GM18873 (cell line): Measurements from ENCODE around the gene CERS1.

Source experiments
- ATAC-seq: cut with Tn5 transposase; IDR thresholded peaks from one replicate; pipeline ENCODE4 v1.9.1; 2021; ENCODE audit warnings: mild to moderate bottlenecking, moderate library complexity, moderate number of reproducible peaks; ENCODE audit not compliant: unreplicated experiment, low FRiP score

Gene CERS1

DNA sequence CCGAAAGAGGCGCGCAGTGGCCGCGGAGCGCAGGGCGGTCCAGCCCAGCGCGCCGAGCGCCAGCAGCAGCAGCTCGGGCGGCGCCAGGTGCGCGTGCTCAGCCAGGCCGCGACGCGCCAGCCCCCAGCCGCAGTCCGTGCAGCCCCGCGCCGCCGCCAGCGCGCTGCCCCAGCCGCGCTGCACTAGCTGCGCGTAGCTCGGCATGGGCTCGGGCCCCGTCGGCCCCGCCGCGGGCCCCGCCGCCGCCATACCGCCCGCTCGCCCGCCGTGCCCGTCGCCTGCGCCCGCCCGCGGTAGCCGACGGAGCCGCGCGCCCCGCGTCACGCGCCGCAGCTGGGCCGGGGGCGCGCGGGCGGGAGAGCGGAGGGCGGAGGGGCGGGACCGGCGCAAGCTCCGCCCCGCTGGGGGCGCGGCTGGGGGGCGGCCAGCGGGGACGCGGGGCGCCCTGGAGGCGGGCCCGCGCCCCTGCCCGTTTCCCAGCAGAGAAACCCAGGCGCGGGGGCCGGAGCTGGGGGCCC, at the start of gene CERS1:
Gene CERS1, minus strand, starts transcription at position 335 of the 518 bp plus-strand sequence. Its CDS starts 86 bp downstream, at position 249.
- no peak for ATAC-seq

GRCh38 chr19:18945297-18945696, 49.3 kb upstream of the CERS1 start:
- no peak for ATAC-seq

DNA sequence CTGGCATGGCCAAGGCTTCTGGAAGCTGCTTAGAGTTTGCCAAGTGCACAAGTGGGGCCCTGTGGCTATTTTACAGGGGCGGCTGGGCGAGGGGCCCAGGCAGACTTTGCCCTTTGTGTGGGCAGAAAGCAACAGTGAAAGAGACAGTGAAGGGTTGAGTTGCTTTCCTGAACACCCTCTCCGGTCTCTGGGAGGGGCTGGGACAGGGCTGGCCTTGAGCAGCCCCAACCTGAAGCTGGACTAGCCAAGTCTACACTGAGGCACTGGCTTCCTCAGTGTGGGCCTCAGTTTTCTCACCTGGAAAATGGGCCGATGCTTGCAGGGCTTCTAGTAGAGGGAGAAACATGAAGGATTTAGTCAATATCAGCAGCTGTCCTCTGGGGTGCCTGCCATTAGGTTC, 47.5 kb upstream of the CERS1 start:
- no peak for ATAC-seq

- ATAC-seq, result no peak
Measured at GRCh38 chr19:18942692-18943091, 46.7 kb upstream of the CERS1 start.

- no peak for ATAC-seq
Measured at GRCh38 chr19:18941628-18942354, 45.8 kb upstream of the CERS1 start.

GRCh38 chr19:18940769-18941627, 45.0 kb upstream of the CERS1 start, which contains the start of gene HOMER3:
TSS of gene HOMER3 (minus strand) at chr19:18941217. CDS start at chr19:18938982, 2,235 bp downstream.
- no peak for ATAC-seq

GRCh38 chr19:18939922-18940768, 44.2 kb upstream of the CERS1 start:
- no peak for ATAC-seq

- no peak for ATAC-seq
Measured at GRCh38 chr19:18939163-18939562, 43.2 kb upstream of the CERS1 start.

DNA sequence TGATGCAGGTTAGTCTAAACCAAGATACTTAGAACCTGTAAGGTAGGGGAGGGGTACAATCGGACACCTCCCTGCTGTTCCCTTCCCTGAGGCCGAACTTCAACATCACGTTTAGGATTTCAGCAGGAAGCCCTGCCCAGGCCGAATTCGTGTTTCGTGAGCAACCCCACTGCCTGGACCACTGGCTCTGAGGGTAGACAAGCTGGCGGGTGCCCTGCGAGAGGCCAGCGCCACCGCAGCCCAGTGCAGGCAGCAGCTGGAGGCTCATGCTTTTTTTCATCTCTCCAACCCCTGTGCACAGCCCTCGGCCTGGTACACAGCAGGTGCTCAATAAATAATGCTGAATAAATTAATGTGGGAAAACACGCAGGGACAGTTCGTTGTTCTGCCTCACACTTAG, 37.3 kb upstream of the CERS1 start:
- ATAC-seq, result no peak

- no peak for ATAC-seq
Measured at GRCh38 chr19:18932216-18932841, 36.4 kb upstream of the CERS1 start.

GRCh38 chr19:18931316-18932162, 35.6 kb upstream of the CERS1 start:
- no peak for ATAC-seq

DNA sequence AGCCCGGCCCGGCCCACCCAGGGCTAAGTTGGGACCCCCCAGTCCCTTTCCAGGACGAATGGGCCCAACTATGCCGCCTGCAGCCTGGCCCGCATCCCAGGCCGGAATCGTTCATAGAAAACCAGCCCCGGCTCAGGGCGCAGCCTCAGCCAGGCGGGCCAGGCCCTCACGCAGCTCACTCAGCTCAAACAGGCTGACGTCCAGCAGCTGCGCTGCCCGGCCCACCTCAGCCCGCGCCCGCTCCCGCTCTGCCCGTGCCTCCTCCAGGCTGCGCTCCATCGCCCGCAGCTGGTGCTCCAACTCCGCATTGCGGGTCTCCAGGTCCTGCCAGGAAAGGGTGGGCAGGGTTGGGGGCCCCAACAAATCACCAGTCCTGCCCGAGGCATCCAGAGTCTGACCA, 33.4 kb upstream of the CERS1 start:
- ATAC-seq, result no peak

- no peak for ATAC-seq
Measured at GRCh38 chr19:18928018-18928805, 32.3 kb upstream of the CERS1 start.

- ATAC-seq, result no peak
Measured at GRCh38 chr19:18924684-18925213, 28.8 kb upstream of the CERS1 start.

DNA sequence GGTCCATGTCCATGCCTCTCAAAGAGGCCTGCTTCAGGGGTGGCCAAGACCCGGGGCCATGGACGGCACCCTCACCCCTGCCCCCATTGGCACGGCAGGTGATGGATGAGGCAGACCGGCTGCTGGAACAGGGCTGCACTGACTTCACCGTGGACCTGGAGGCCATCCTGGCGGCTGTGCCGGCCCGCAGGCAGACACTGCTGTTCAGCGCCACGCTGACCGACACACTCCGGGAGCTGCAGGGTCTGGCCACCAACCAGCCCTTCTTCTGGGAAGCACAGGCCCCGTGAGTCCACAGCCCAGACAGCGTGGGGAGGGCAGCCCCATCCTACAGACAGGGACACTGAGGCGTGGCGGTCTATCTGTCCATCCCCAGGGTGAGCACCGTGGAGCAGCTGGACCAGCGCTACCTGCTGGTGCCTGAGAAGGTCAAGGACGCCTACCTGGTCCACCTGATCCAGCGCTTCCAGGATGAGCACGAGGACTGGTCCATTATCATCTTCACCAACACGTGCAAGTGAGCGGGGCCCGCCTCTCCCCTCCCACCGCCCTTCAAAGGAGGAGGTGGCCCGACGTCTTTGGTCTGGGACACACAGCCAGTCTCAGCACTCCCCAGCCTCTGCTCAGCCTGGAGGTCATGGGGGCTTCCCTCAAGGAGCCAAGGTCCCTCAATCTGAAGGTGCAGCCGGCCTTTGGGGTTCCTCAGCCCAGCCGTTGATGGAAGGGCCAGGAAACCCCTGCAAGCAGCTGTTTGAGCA, 26.4 kb upstream of the CERS1 start:
- ATAC-seq, result no peak

- no peak for ATAC-seq
Measured at GRCh38 chr19:18921593-18921992, 25.6 kb upstream of the CERS1 start.

GRCh38 chr19:18920400-18920799, 24.4 kb upstream of the CERS1 start:
- ATAC-seq, result no peak

DNA sequence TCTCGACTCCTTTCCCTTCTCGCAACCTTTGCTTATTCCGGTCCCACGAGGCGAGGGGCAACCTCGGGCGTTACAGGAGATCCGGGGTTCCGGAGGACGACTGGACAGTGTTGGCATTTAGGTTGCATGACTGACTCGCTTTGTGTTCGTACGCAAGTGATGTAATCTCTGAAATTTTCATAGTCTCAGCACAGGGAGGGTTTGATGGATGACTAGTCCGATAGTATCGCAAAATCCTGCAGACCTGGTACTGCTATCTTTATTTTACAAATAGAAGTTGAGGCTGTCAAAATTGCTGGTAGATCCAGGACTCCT, 23.9 kb upstream of the CERS1 start:
- no peak for ATAC-seq
